DMS 273 treated with DMSO at 0.1 percent for 48 hours (cell line): ENCODE data around the gene GRK3.

Experiments used
- DNase-seq: peaks from one replicate; lab custom pipeline; 2025; lab: John Stamatoyannopoulos, UW

Gene GRK3

GRCh38 chr22:25759825-25760231, 195.4 kb downstream of the GRK3 start:
- no peak for DNase-seq

- DNase-seq, result no peak
These were observed 195.8 kb downstream of the GRK3 start for GRCh38 chr22:25760294-25760693.

DNA sequence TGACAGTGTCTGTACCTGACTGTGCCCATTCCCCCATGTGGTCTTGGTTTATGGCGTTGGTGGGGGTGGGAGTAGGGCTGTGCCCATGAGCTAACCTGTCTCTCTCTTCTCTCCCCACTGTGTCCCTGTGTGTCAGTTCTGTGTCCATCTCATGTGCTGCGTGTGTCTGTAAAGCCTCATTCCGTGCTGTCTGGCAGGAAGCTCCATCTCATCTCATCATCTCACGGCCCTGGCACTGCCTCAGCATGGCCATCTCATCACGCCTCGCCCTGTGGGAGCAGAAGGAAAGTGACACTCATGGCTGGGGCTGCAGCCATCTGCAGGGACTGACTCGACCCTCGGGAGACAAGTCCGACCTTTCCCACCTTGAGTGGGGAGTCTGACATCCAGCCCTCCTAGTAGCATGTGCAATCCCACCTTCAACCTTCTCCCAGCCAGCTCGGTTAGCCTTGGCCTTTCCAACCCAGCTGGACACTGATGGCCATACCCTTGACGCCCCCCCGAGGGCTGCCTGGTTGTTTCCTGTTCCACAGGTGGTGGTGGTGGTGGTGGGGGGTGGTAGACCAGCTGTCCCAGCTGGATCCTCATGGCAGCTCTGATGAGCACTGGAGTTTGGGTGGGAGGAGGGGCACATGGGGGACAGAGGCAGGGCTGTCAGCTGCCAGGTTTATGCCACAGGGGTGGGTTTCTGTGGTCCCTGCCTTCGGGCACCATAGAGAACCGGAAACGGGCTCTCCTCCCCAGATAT, 196.5 kb downstream of the GRK3 start:
- DNase-seq, result no peak

DNA sequence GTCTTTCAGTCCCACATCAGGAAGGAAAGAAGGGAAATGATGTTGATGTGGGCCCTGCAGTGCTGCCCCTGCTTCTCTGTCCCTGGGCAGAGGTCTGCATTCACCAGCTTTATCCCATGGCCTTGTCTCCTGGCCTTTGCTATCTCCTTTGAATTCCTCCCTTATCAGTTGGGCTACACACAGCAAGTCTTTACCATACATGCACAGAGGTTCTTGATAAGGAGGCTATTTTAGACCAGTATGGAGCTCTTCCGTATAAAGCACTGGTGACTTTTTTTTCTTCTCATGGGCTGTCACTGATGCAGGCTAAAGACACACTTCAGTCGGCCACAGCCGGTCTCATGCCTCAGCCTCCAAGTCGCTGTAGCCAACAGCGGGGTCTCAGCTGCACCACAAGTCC, 197.7 kb downstream of the GRK3 start:
- no peak for DNase-seq

DNA sequence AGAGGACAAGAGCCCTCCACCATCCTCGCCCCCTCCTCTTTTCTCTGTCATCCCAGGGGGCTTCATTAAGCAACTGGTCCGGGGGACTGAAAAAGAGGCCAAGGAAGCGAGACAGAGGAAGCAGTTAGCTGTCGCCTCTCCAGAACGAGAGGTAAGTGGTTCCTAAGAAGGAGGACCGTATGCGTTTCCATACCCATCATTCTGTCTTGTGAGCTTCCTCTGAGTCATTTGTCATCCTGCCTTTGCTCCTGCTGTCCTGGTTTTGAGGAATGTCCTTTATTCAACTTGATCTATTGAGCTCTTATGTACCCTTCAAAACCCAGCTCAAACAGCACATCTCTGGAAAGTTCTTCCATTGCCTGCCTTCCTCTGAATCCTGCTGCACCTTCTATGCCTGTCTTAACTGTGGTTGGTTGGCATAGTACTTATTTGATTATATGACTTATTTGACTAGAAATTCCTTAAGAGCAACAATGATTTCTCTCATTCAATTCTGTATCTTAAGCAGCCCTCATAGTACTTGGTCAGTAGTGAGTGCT, 198.8 kb downstream of the GRK3 start:
- DNase-seq, result no peak

GRCh38 chr22:25764270-25765015, 200.0 kb downstream of the GRK3 start:
- no peak for DNase-seq

DNA sequence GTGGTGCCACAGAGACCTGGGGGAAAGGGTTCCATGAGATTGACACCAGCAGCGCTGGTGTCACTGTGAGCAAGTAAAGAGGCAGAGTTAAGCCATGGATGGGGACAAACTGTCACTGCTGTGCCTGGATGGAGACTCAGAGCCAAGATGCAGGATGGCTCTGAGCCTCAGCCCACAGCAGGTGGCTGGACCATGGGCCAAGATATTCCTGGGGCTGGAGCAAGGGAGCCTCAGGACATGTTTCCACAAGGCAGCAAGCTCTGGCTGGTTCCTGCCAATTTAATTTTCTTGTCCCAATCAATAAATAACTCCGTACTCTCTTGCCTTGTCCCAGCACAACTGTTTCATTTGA, 200.5 kb downstream of the GRK3 start:
- DNase-seq, result no peak

GRCh38 chr22:25765801-25766200, 201.3 kb downstream of the GRK3 start:
- no peak for DNase-seq

DNA sequence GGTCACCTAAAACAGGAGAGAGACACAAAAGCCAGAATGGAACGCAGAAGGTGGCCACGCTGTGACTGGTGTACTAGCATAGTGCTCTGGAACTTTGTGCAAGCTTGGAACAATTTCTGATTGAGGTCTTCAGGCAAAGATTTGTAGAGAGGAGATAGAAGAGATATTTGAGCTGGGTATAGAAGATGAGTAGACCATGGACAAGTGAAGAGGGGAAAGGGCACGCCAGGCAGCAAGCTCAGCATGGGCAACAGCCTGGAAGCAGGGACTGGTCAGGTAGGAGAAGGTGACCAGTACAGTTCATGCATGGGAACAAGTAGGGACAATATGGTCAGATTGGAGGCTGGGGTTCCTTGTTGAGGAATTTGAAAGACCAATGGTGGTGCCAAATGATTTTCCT, 201.9 kb downstream of the GRK3 start:
- DNase-seq, result no peak

DNA sequence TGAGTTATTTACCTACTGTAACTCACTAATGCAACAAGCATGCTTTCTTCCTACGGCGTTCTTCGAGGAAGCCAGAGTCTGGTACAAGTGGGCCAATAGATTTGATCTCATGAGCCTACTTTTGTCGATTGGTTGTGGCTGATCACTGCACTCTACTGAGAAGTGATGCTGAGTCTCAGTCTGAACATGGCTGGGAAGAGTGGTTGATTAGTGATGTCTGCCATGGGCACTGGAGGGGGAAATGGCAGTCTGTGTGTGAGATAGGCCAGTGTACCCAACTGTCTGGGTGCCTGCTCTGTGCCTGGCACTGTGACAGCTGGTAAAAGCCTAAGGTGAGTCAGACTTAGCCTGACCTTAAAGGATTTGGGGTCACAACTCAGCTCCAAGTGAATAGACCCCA, 205.9 kb downstream of the GRK3 start:
- no peak for DNase-seq

DNA sequence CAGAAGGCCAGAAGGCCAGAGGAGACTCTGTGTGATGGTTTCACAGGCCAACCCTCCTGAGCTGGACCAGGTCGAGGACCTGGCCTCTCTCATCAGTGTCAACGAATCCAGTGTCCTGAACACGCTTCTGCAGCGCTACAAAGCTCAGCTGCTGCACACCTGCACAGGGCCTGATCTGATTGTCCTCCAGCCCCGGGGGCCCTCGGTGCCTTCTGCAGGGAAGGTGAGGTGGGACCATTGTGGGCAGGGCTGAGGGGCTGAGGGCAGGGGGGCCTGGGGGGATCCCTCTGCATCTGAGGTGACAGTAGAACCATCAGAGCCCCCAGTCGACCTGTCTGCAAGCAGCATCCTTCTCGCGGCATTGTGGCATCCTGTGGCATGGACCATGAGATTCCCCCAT, 207.8 kb downstream of the GRK3 start:
- no peak for DNase-seq

- DNase-seq, result no peak
These were observed 210.1 kb downstream of the GRK3 start for GRCh38 chr22:25774575-25775026.

- no peak for DNase-seq
These were observed 211.1 kb downstream of the GRK3 start for GRCh38 chr22:25775531-25775930.

GRCh38 chr22:25777411-25777810, 212.9 kb downstream of the GRK3 start:
- no peak for DNase-seq

DNA sequence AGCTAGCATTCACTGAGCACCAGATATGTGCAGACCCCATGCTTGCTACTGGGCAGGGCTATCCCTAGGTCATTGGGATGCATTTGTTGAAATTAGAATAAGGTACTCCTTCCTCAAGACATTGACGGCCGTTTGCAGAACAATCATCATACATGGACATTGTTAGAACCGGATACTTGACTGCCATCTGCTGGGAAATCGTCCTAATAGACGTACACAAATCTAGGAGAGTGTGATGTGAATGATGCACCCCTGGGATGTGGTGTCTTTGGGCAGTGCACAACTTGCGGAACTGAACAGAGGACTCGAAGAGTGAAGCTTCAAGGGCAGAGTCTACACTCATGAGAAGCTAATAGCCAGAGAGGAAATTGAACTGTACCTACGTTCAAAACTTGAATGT, 213.4 kb downstream of the GRK3 start:
- peak; percentile 10 for DNase-seq
